ENCODE measurements around the gene ZNF341. TPM values are rescaled to one million over a fixed set of nuclear protein-coding genes. Genes with fewer than 3 reads are reported as not detected.

ZNF341 gene
- total and polyA plus RNA-seq, 9 of the 15 experiments (the other 6 are each of a cell fraction or from before 2014, with no cell fraction given) = 0.08 to 2.6 (median 1.0) TPM

GRCh38 chr20:33744181-33744580 is 12.4 kb downstream of the ZNF341 start:
- Histone ChIP-seq H3K4me2 (ENCODE audit: insufficient read depth, low read length) (peak overlapping the region; percentile 43; the same call in 1 of the 2 replicates), H3K9me1 (ENCODE audit: control insufficient read depth, insufficient read depth, low read length) (no peaks in the 10 kb centered on the region), H3K36me3 (ENCODE audit: control insufficient read depth, insufficient read depth, low read length) (no peaks in the 10 kb centered on the region), H3K4me1 (replicated peaks in 1 of 2; ENCODE audit: control insufficient read depth in 2 of 2, insufficient read depth in 2 of 2, low read length in 2 of 2) (peaks cover 16 to 26% of the 10 kb centered on the region in 2 experiments; a peak in 4 of 5 replicates), H3K4me3 (no peak overlapping the region), H3K9ac (ENCODE audit: insufficient read depth in 1 of 2, low read depth in 2 of 2, low read length in 2 of 2) (peak overlapping the region in 1 of 2 experiments; percentile 23; a peak in 1 of 4 replicates), H3K27me3 (ENCODE audit: control insufficient read depth in 2 of 2, insufficient read depth in 2 of 2, low read length in 2 of 2) (no peaks in the 10 kb centered on the region), H2AFZ (ENCODE audit: low read depth, low read length) (peak overlapping the region; percentile 54), H3K27ac (ENCODE audit: extremely low read depth, low read depth, low read length) (peak overlapping the region; percentile 13; the same call in 1 of the 3 replicates), H3K9me3 (replicated peaks; ENCODE audit: control insufficient read depth, insufficient read depth, low read depth, low read length) (no peaks in the 10 kb centered on the region), H3K79me2 (ENCODE audit: control insufficient read depth, insufficient read depth, low read length) (no peaks in the 10 kb centered on the region), H4K20me1 (replicated peaks; ENCODE audit: control insufficient read depth, insufficient read depth, low read length) (no peaks in the 10 kb centered on the region)
- TF ChIP-seq HDGF (IDR thresholded peaks at IDR 0.05) = peak; percentile 50; the same call in 1 of the 2 replicates
- TF ChIP-seq, protein P1, sequence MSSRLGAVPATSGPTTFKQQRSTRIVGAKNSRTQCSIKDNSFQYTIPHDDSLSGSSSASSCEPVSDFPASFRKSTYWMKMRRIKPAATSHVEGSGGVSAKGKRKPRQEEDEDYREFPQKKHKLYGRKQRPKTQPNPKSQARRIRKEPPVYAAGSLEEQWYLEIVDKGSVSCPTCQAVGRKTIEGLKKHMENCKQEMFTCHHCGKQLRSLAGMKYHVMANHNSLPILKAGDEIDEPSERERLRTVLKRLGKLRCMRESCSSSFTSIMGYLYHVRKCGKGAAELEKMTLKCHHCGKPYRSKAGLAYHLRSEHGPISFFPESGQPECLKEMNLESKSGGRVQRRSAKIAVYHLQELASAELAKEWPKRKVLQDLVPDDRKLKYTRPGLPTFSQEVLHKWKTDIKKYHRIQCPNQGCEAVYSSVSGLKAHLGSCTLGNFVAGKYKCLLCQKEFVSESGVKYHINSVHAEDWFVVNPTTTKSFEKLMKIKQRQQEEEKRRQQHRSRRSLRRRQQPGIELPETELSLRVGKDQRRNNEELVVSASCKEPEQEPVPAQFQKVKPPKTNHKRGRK (tag; IDR thresholded peaks at IDR 0.05) = 0 out of 2 replicates have a peak, but pooled peaks have one; percentile 26
- no peak for TF ChIP-seq DACH1 (IDR thresholded peaks at IDR 0.05; ENCODE audit: partially characterized antibody)
- no peak for FAIRE-seq
- 65% methylated on average over 3 of the region's 3 CpGs for WGBS (ENCODE audit: insufficient coverage, low coverage, missing lambda C conversion rate)
- CTCF ChIA-PET (ENCODE audit: low intra/inter-chr PET ratio) = no interaction called here
- no TSS peak for BruUV-seq (replicated peaks)
- intact Hi-C loops (cut with micrococcal nuclease) = no loop called here
- in situ Hi-C loops (cut with MboI) = no loop called here
- DNase-seq (ENCODE audit: extremely low read depth in 1 of 4, low spot score in 3 of 4) = no peak
- POLR2A ChIA-PET = no interaction called here
- ATAC-seq = no peak; the same call in 2 of the 3 replicates

DNA sequence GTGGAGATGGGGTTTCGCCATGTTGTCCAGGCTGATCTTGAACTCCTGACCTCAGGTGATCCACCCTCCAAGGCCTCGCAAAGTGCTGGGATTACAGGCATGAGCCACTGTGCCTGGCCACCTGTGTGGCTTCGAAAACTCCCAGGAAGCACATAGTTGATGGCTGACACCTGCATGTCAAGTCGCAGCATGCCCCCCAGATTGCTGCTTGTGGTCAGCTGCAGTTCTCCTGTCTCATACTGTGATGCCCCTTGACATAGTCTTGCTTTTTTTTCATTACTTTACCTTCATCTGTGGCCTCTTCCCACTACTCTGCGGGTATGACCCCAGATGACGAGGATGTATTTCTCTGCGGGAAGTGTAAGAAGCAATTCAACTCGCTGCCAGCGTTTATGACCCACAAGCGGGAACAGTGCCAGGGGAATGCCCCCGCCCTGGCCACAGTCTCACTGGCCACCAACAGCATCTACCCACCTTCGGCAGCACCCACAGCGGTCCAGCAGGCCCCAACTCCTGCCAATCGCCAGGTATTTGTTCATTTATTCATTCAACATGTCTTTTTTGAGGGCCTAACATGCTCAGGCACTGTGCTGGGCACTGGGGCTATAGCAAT is 13.1 kb downstream of the ZNF341 start:
- Histone ChIP-seq H3K79me2 (ENCODE audit: control insufficient read depth, insufficient read depth, low read length) (no peaks in the 10 kb centered on the region), H4K20me1 (replicated peaks; ENCODE audit: control insufficient read depth, insufficient read depth, low read length) (no peaks in the 10 kb centered on the region), H3K9me3 (replicated peaks; ENCODE audit: control insufficient read depth, insufficient read depth, low read depth, low read length) (no peaks in the 10 kb centered on the region), H3K4me2 (ENCODE audit: insufficient read depth, low read length) (no peak overlapping the region), H3K4me3 (no peak overlapping the region), H2AFZ (ENCODE audit: low read depth, low read length) (no peak overlapping the region), H3K4me1 (replicated peaks in 1 of 2; ENCODE audit: control insufficient read depth in 2 of 2, insufficient read depth in 2 of 2, low read length in 2 of 2) (peaks cover 12 to 26% of the 10 kb centered on the region in 2 experiments; a peak in 4 of 5 replicates), H3K36me3 (ENCODE audit: control insufficient read depth, insufficient read depth, low read length) (no peaks in the 10 kb centered on the region), H3K27me3 (ENCODE audit: control insufficient read depth in 2 of 2, insufficient read depth in 2 of 2, low read length in 2 of 2) (no peaks in the 10 kb centered on the region), H3K27ac (ENCODE audit: extremely low read depth, low read depth, low read length) (no peak overlapping the region), H3K9me1 (ENCODE audit: control insufficient read depth, insufficient read depth, low read length) (no peaks in the 10 kb centered on the region), H3K9ac (ENCODE audit: insufficient read depth in 1 of 2, low read depth in 2 of 2, low read length in 2 of 2) (0 out of 4 replicates have a peak overlapping the region, but pooled peaks of 1 of the 2 experiments have one; percentile 61)
- FAIRE-seq (no peak), DNase-seq (ENCODE audit: extremely low read depth in 1 of 4, low spot score in 3 of 4) (no peak), ATAC-seq (no peak)
- WGBS (ENCODE audit: insufficient coverage, low coverage, missing lambda C conversion rate) = 93% methylated on average over 14 of the region's 14 CpGs
- intact Hi-C loops (cut with micrococcal nuclease) = no loop called here
- ChIA-PET CTCF (ENCODE audit: low intra/inter-chr PET ratio) (no interaction called here), POLR2A (no interaction called here)
- no peak for TF ChIP-seq ZNF57 (CRISPR knock-in tag; IDR thresholded peaks at IDR 0.05)
- TF ChIP-seq MAX (CRISPR knock-in tag; IDR thresholded peaks at IDR 0.05) = peak; percentile 32; the same call in 1 of the 2 replicates
- in situ Hi-C loops (cut with MboI) = no loop called here
- no TSS peak for BruUV-seq (replicated peaks)

Measured in K562 (cell line).